HTERT RPE-1 (cell line): ENCODE measurements around the gene TMEM271.
"Not testable (repeated sequence)": the region's sequence is repeated elsewhere in the genome, so short reads cannot be mapped to it uniquely, and the experiment has no call there.

Source experiments
- in situ Hi-C: fragments of 300-500 bp; cut with MboI; formaldehyde crosslinking; loops from 4 replicates; pipeline ENCODE4 v1.14.3; 2020; ENCODE audit warnings: low sequenced_read_pairs

Gene TMEM271

GRCh38 chr4:566508-567295 lies 9.4 kb downstream of the TMEM271 start:
- in situ Hi-C loops: no loop called here

GRCh38 chr4:566035-566434 lies 10.1 kb downstream of the TMEM271 start:
- in situ Hi-C loops: no loop called here

- in situ Hi-C loops: not testable (repeated sequence)
Observed at GRCh38 chr4:565614-566013, 10.5 kb downstream of the TMEM271 start.

- in situ Hi-C loops: not testable (repeated sequence)
Observed at GRCh38 chr4:562458-562857, 13.6 kb downstream of the TMEM271 start.

- in situ Hi-C loops: no loop called here
Observed at GRCh38 chr4:561426-561825, 14.7 kb downstream of the TMEM271 start.

- in situ Hi-C loops: no loop called here
Observed at GRCh38 chr4:560731-561291, 15.3 kb downstream of the TMEM271 start.

GRCh38 chr4:560061-560460 lies 16.0 kb downstream of the TMEM271 start:
- in situ Hi-C loops: no loop called here

GRCh38 chr4:555566-556275 lies 20.4 kb downstream of the TMEM271 start:
- in situ Hi-C loops: no loop called here

GRCh38 chr4:554793-555320 lies 21.2 kb downstream of the TMEM271 start:
- in situ Hi-C loops: not testable (repeated sequence)

- in situ Hi-C loops: no loop called here
Observed at GRCh38 chr4:552019-552418, 24.1 kb downstream of the TMEM271 start.

- in situ Hi-C loops: not testable (repeated sequence)
Observed at GRCh38 chr4:550268-550667, 25.8 kb downstream of the TMEM271 start.

GRCh38 chr4:548976-549375 lies 27.1 kb downstream of the TMEM271 start:
- in situ Hi-C loops: no loop called here

GRCh38 chr4:545612-546011 lies 30.5 kb downstream of the TMEM271 start:
- in situ Hi-C loops: no loop called here

GRCh38 chr4:544386-545105 lies 31.5 kb downstream of the TMEM271 start:
- in situ Hi-C loops: no loop called here

GRCh38 chr4:541271-541670 lies 34.8 kb downstream of the TMEM271 start:
- in situ Hi-C loops: no loop called here

GRCh38 chr4:538542-539142 lies 37.5 kb downstream of the TMEM271 start:
- in situ Hi-C loops: no loop called here

- in situ Hi-C loops: no loop called here
Observed at GRCh38 chr4:537436-538264, 38.4 kb downstream of the TMEM271 start.

GRCh38 chr4:536351-536972 lies 39.6 kb downstream of the TMEM271 start:
- in situ Hi-C loops: no loop called here

- in situ Hi-C loops: no loop called here
Observed at GRCh38 chr4:535924-536281, 40.2 kb downstream of the TMEM271 start.
